Endometrium (tissue), 2 donors: Measurements from ENCODE around the gene KRTAP5-7.
"Not testable (repeated sequence)": the region's sequence is repeated elsewhere in the genome, so short reads cannot be mapped to it uniquely, and the experiment has no call there.

Experiments
- FAIRE-seq: peaks from 2 replicates; lab custom pipeline; 2012; peaks lifted over from hg19 to GRCh38; lab: Jason Lieb, UNC
- donor health status: control.
- donor health status: control.

KRTAP5-7 gene

DNA sequence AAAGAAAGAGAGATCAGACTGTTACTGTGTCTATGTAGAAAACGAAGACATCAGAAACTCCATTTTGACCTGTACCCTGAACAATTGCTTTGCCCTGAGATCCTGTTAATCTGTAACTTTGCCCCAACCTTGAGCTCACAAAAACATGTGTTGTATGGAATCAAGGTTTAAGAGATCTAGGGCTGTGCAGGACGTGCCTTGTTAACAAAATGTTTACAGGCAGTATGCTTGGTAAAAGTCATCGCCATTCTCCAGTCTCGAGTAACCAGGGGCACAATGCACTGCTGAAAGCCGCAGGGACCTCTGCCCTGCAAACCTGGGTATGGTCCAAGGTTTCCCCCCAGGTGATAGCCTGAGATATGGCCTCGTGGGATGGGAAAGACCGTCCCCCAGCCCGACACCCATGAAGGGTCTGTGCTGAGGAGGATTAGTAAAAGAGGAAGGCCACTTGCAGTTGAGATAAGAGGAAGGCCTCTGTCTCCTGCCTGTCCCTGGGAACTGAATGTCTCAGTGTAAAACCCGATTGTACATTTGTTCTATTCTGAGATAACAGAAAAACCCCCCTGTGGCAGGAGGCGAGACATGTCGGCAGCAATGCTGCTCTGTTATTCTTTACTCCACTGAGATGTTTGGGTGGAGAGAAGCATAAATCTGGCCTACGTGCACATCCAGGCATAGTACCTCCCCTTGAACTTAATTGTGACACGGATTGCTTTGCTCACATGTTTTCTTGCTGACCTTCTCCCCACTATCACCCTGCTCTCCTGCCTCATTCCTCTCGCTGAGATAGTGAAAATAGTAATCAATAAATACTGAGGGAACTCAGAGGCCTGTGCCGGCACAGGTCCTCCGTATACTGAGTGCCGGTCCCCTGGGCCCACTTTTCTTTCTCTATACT is 7.9 kb downstream of the KRTAP5-7 start:
- FAIRE-seq, result not testable (repeated sequence)

DNA sequence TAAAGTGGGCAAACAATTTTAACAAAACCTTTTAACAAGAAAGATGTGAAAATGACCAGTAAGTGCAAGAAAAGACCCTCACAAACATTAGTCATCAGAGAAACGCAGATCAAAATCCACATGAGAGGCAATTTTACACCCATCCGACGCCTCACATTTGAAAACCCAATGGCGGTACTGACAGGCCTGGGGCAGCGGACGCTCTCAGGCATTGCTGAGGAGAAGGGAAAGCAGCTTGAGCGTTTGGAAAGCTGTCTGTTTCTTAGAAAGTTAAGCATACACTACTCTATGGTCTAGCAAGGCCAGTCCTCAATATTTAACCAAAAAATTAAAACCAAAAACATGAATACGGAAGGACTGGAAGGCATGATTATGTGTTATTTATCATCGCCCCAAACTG is 8.8 kb downstream of the KRTAP5-7 start:
- FAIRE-seq, result no peak

DNA sequence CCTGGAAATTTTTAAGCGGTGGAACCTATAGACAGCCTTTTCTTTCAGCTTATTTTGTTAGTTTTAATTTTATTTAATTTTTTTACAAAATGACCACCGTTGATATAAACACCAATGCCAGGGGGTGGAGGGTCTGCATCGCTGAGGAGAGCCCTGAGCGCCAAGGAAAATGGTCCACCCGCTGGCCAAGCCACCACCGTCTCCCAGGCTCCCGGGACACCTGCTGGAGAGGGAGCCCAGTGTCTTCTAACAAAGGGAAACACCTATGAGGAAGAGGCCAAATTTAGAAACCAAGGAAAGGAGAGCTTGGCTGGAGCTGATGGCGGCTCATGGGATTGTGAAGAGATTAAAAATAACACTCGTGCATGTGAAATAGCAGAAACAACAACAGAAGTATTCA is 10.5 kb downstream of the KRTAP5-7 start:
- FAIRE-seq, result no peak

DNA sequence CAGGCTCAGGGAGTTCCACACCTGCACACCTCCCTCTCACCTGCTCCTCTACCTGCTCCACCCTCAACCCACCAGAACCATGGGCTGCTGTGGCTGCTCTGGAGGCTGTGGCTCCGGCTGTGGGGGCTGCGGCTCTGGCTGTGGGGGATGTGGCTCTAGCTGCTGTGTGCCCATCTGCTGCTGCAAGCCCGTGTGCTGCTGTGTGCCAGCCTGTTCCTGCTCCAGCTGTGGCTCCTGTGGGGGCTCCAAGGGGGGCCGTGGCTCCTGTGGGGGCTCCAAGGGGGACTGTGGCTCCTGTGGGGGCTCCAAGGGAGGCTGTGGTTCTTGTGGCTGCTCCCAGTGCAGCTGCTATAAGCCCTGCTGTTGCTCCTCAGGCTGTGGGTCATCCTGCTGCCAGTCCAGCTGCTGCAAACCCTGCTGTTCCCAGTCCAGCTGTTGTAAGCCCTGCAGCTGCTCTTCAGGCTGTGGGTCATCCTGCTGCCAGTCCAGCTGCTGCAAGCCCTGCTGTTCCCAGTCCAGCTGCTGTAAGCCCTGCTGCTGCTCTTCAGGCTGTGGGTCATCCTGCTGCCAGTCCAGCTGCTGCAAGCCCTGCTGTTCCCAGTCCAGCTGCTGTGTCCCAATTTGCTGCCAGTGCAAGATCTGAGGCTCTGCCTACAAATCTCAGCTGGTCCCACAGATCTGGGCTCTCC is 11.1 kb downstream of the KRTAP5-7 start, which contains the start of gene KRTAP5-8:
TSS of gene KRTAP5-8 (plus strand) at position 49 of the 689 bp plus-strand sequence. CDS start at position 80, 31 bp downstream.
- not testable (repeated sequence) for FAIRE-seq

DNA sequence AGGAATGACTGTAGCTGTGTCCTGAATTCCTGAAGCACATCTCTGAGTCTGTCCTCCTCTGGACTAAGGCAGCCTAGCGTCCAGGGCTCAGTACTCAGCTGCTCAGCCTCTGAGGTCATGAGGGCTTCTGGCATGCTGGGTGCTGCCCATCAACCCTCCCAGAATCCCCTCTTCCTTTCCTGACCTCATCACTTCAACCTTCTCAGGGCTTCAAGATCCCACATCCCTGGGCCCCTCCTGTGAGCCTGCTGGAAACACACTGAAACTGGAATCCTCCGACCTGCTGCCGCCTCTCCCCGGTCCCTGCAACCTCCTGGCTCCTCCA is 11.6 kb downstream of the KRTAP5-7 start:
- FAIRE-seq, result no peak

DNA sequence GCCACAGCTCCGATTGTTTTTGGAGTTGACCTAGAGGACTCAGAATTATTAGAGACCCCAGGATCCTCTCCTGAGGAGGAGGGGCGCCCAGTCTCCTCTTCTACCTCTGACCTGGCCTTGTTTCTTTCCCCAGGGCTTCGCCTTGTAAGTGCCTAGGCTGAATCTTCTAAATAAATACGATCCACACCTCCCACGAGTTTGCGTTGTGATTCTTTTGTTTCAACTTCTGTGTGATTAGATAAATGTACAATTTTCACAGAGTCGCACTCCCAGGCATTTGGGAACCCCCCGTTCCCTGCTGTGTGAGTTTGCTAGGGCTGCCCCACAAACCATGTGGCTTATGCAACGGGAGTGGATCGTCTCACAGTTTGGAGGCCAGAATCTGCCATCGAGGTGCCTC is 11.9 kb downstream of the KRTAP5-7 start:
- FAIRE-seq, result no peak

DNA sequence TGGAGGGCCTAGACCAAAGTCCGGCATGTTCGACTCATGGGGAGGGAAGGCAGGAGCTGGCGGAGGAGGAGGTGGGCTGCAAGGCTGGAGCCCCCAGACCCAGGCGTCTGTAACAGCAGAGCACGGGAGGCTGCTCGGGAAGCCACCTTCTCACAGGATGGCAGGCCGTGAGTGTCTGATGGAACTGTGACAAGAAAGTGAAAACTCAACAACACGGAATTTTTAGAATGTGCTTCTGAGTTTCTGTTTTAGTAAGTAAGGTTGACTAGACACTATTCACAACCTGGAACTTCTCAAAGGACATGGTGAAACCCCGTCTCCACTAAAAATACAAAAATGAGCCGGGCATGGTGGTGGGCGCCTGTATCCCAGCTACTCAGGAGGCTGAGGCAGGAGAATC is 12.9 kb downstream of the KRTAP5-7 start:
- FAIRE-seq, result not testable (repeated sequence)

DNA sequence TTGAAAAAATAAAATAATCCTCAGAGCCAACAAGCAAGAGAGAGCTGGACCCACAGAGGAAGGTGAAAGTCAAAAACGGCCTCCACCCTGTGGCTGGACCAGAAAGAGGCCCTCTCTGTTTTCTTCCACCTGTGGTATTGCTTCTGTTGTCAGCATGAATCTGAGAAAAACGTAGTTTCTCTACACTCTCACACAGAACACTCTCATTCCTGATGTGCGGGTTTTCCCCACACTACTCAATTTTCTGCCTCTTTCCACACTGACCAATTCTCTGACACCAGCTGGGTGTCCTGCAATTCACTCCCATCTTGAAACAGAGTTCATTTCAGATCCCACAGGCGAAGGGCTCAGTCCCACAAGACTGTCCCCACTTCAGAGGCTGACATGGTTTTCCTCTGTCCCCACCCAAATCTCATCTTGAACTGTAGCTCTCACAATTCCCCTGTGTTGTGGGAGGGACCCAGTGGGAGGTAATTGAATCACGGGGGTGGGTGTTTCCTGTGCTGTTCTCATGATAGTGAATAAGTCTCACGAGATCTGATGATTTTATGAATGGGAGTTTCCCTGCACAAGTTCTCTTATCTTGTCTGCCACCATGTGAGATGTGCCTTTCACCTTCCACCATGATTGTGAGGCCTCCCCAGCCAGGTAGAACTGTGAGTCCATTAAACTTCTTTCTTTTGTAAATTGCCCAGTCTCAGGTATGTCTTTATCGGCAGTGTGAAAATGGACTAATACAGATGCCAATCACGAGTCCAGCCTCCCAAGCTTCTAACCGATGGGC is 13.6 kb downstream of the KRTAP5-7 start:
- not testable (repeated sequence) for FAIRE-seq

DNA sequence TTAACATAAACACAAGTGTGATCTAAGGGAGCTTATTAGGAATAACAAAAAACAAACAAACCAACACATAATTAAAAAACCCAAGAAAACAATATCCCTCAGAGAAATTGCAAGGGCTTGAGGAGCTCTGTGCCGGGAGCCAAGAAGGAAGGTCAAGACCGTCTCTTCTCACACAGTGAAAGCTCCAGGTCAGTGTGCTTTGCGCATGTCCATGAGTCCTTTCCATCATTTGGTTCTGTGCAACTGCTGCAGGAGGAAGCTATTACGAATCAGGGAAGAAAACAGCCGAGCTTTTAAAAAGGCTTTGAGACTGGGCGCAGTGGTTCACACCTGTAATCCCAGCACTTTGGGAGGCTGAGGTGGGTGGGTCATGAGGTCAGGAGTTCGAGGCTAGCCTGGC is 15.3 kb downstream of the KRTAP5-7 start:
- FAIRE-seq, result no peak

DNA sequence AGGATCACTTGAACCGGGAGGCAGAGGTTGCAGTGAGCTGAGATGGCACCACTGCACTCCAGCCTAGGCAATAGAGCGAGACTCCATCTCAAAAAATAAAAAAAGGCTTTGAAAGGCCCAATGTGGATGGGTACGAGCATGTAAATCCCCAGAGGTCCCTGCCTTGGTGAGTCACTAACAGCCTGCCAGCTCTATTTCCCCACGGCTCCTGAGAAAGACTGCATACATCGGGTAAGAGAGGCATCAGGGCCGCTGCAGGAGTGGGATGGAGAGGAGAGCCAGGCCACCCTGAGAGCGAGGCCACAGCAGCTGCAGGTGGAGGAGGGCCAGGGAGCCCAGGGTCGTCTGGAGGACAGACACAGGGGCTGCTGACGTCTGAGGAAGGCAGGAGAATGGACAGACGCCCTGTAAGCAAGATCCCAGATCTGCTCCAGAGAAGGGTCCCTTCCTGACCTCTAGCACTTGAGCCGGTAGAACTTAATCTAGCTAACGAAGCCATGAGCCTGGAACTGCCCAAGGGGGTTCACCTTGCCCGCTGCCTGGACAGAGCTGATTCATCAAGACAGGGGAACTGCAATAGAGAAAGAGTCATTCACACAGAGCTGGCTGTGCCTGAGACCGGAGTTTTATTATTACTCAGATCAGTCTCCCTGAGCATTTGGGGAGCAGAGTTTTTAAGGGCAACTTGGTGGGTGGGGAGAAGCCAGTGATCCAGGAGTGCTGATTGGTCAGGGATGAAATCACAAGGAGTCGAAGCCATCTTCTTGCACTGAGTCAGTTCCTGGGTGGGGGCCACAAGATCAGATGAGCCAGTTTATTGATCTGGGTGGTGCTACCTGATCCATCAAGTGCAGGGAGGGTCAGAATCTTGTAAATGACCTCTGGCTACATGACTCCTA is 16.1 kb downstream of the KRTAP5-7 start:
- no peak for FAIRE-seq

DNA sequence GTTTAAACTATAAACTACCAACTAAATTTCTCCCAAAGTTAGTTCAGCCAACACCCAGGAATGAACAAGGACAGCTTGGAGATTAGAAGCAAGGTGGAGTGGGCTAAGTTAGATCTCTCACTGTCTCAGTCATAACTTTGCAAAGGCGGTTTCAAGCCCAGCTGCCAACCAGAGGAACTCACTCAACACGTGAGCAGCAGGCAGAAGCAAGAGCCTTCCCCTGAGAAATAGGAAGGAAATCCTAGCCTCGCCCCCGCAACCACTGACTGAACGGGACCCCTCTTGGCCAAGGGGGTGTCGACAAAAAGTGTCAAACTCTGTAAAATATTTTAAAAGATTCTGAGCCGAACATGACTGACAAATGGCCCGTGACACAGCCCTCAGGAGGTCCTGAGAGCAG is 16.8 kb downstream of the KRTAP5-7 start:
- FAIRE-seq, result no peak

DNA sequence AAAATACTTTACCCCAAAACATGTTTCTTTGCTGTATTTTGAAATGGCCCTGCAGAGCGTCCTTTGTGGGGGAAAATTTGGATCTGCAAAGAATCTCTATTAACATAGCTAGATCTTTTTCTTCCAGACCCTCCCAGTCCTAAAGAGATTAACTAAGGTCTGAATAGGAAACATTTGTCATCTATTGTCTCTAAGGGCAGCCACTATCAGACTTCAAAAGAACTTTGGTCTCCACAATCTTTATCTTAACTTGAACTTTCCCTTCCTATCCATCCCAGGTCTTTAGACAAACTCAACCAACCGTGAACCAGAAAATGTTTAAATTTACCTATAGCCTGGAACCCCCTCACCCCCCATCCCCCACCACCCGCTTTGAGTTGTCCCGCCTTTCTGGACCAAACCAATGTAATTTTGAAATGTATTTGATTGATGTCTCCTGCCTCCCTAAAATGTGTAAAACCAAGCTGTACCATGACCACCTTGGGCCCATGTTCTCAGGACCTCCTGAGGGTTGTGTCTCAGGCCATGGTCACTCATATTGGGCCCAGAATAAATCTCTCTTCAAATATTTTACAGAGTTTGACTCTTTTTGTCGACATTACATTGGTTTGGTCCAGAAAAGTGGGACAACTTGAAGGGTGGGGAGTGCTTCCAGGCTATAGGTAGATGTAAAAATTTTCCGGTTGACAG is 17.6 kb downstream of the KRTAP5-7 start:
- no peak for FAIRE-seq

DNA sequence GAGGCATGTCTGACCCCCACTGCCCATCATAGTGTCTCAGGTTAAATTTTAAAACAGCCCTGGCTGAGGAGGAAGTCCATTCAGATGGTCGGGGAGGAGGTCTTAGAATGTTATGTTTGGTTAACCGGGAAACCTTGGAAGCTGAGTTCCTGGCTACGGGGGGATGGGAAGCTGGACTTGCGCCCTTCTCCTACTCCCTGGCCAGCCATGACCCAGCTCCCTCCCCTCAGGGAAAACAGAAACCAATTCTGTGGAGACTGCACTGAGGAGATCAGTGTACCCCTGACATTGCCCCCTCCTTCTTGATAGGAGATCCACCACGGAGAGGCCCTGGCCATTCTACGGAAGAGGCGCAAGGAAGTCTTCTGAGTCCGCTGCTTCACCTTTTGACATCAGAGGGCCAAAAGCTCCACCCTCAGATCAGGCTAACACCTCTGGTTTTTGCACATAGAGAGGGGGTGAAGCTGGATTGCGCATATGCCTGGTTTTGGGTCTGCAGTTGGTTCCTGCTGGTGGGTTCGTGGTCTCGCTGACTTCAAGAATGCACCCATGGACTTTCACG is 18.4 kb downstream of the KRTAP5-7 start:
- FAIRE-seq, result no peak

DNA sequence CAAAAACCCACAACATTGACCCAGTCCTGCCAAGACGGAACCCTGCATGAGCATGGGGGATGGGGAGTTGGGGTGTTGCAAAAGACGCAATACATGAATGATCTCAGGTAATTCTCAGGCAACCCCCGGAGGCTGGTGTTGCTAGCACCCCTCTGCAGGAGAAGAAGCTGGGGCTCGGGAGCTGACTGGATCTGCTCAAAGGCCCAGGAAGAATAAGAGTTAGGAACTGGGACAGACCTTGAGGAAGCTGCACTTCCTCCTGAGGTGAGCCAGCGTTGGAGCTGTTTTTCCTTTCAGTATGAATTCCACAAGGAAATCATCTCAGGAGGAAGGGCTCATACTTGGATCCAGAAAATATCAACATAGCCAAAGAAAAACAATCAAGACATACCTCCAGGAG is 21.1 kb downstream of the KRTAP5-7 start, which contains the start of gene KRTAP5-9:
TSS of gene KRTAP5-9 (plus strand) at position 301 of the 400 bp plus-strand sequence. CDS start 238 bp downstream, outside the sequence.
- FAIRE-seq, result no peak

DNA sequence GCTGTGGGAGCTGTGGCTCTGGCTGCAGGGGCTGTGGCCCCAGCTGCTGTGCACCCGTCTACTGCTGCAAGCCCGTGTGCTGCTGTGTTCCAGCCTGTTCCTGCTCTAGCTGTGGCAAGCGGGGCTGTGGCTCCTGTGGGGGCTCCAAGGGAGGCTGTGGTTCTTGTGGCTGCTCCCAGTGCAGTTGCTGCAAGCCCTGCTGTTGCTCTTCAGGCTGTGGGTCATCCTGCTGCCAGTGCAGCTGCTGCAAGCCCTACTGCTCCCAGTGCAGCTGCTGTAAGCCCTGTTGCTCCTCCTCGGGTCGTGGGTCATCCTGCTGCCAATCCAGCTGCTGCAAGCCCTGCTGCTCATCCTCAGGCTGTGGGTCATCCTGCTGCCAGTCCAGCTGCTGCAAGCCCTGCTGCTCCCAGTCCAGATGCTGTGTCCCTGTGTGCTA is 21.7 kb downstream of the KRTAP5-7 start:
- no peak for FAIRE-seq

DNA sequence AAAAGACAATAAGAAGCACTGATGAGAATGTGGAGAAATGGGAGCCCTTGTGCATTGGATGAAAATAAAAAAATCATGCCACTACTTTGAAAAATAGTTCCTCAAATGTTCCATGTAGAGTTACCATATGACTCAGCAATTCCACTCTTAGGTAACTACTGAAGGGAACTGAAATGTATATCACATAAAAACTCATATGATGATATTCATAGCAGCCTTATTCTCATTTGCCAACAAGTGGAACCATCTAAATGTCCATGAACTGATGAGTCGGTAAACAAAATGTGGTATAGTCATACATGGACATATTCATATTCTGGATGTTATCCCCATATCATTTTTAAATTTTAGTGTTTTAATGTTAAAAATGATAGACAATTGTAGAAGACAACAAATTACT is 24.6 kb downstream of the KRTAP5-7 start:
- no peak for FAIRE-seq

DNA sequence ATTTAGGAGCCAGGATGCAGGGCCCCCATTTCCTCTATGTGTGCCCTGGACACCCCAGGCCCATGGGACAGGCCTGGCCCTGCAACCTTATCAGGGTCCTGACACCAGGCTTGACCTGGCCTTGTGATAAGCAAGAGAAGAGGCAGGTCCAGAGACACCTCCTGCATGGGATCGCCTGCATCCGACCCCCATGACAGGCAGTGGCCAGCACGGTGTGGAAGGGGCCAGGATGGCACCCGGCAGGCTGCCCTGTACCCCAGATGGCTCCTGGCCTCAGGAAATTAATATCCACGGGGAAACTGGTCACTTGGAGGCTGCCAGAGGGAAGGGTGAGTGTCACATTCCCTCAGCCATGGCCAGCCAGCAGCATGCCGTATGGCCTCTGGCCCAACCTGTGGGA is 27.9 kb downstream of the KRTAP5-7 start:
- no peak for FAIRE-seq

DNA sequence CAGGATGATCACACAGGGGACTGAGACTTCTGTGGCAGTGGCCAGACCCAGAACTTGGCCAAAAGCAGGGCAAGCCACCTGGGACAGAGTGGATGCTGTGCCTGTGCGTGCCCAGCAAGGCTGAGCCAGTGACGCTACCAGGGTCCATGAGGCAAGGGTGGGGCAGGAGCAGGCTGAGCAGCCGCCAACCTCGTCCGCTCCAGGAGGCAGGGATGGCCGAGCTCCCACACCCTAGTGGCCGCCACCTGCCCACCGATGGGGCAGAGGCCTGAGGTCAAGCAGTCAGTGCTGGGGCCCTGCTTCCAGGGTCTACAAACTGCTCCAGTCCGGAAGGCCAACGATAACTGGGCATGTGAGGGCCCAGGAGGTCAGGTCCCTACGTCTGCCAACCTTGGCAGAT is 28.4 kb downstream of the KRTAP5-7 start:
- no peak for FAIRE-seq

DNA sequence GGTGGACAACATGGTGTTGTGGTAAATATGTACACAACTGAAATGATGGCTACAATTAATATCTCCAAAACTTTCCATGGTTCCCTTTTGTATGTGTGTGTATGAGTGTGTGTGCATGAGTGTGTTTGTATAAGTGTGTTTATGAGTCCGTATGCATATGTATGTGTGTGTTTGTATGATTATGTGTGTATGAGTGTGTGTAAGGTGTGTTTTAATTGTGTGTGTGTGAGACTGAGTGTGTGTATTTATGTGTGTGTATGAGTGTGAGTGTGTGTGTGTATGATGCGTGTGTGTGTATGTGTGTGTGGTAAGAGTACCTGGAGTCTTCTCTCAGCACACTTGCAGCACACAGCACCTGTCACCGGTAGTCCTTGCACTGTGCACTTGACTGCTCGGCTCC is 29.0 kb downstream of the KRTAP5-7 start:
- FAIRE-seq, result no peak

DNA sequence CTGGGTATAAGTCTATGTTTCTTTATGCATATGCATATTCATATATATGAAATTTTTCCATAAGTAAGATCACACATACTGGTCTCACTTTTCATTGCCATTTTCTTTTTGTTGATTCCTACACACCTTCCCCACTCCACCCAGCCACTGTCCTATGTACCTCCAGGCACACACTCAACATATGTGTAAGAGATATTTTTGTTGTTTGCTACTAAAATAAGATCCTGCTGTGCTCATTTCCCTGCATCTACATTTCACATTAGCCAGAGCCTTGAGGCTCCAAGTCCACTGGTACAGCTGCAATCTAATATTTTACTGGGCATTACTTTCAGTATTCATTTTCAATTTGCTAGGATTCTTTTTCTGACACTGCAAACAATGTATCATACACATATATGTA is 30.2 kb downstream of the KRTAP5-7 start:
- FAIRE-seq, result no peak

DNA sequence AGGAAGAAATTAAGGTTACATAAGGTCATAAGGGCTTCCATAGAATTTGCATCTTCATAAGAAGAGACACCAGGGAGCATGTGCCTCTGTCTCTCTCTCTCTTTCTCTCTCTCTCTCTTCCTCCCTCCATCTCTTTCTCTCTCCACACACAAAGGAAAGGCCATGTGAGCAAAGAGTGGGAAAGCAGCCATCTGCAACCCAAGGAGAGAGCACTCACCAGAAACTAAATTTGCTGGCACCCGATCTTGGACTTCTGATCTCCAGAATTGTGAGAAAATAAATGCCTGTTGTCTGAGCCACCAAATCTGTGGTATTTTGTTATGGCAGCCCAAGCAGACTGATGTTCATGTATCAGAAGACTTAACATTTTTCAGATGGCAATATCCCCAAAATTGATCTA is 31.9 kb downstream of the KRTAP5-7 start:
- FAIRE-seq, result no peak
